GM10248 (cell line): Measurements from ENCODE around the gene OR5H1.

ENCODE experiments used
- CTCF ChIA-PET: fragments of 300-600 bp; sonication (Branson Sonifier 250); formaldehyde crosslinking; extraction: SDS; loops from one replicate; lab custom pipeline; 2021; ENCODE audit warnings: antibody characterized with exemption; lab: Yijun Ruan, JAX
- POLR2A ChIA-PET: fragments of 350-650 bp; sonication (Branson Sonifier 250); formaldehyde crosslinking; extraction: SDS; loops from one replicate; lab custom pipeline; 2020; ENCODE audit warnings: antibody characterized with exemption; lab: Yijun Ruan, JAX
- DNase-seq: peaks from one replicate; pipeline ENCODE4 v3.0.0; 2012; ENCODE audit errors: extremely low spot score
- TF ChIP-seq, protein P1 (sequence below): IDR thresholded peaks from 2 replicates; pipeline ENCODE4 v1.5.1; 2012; ENCODE audit warnings: mild to moderate bottlenecking, low read depth; ENCODE audit errors: extremely low read depth, missing control alignments, control extremely low read depth

OR5H1 gene

DNA sequence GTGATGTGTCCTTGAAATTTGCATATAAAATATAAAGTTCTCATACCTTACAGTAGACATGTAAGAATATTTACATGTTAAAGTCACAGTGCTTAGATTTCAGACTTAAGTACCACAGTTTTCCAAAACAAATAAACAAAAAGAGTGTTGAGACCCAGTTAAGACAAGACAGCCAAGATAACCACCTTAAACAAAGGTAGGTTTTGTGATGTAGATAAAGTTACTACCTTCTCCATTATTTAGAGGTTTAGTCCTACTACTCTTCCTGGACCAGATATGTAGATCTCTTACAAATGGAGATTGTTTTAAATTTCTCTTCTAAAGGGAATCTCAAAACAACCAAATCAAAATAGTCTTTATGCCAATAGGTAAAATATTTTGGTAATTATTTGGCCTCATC, 51.7 kb downstream of the OR5H1 start:
- ChIA-PET POLR2A (no interaction called here), CTCF (no interaction called here)
- DNase-seq = no peak
- TF ChIP-seq, protein P1, sequence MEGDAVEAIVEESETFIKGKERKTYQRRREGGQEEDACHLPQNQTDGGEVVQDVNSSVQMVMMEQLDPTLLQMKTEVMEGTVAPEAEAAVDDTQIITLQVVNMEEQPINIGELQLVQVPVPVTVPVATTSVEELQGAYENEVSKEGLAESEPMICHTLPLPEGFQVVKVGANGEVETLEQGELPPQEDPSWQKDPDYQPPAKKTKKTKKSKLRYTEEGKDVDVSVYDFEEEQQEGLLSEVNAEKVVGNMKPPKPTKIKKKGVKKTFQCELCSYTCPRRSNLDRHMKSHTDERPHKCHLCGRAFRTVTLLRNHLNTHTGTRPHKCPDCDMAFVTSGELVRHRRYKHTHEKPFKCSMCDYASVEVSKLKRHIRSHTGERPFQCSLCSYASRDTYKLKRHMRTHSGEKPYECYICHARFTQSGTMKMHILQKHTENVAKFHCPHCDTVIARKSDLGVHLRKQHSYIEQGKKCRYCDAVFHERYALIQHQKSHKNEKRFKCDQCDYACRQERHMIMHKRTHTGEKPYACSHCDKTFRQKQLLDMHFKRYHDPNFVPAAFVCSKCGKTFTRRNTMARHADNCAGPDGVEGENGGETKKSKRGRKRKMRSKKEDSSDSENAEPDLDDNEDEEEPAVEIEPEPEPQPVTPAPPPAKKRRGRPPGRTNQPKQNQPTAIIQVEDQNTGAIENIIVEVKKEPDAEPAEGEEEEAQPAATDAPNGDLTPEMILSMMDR = no peak

DNA sequence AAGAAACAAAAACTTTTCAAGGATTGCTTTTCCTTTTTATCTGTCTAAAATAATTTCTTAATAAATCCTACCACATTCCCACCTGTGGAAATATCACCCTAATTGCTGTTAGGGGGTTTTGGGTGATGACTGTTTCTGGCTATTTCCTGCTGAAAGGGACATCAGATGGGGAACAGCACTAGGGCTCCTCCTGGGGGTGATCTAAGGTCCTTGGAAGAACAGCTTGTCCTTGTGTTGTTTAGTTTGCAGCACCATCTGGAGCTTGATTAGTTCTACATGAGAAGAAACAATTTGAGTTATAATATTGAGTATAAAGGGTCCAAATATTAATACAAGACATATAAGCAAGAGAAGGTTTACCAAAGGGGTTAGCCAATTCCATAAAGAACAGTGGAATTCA, 54.7 kb downstream of the OR5H1 start:
- POLR2A ChIA-PET = no interaction called here
- CTCF ChIA-PET = interaction anchor here (1.3 kb wide), 2 partner anchors 13 to 118 kb away, joined by 3 read pairs; no protein-coding TSS in a partner anchor
- no peak for DNase-seq
- TF ChIP-seq, protein P1 = no peak
